NCI-H1930 (cell line): ENCODE data around the gene CAMK1G.

ENCODE experiments used
- DNase-seq, 2 experiments: peaks; one replicate each; lab custom pipeline; 2025; lab: John Stamatoyannopoulos, UW

The CAMK1G gene

GRCh38 chr1:209583408-209583807 is at the start of gene CAMK1G:
TSS of gene CAMK1G (plus strand) at chr1:209583714. CDS start at chr1:209594984, 11,270 bp downstream.
- DNase-seq, result no peak

- DNase-seq, result no peak
Measured at GRCh38 chr1:209534496-209535250, 48.8 kb upstream of the CAMK1G start.

- DNase-seq, result no peak
Measured at GRCh38 chr1:209536843-209537242, 46.7 kb upstream of the CAMK1G start.

GRCh38 chr1:209537336-209538114 is 46.0 kb upstream of the CAMK1G start:
- DNase-seq, result no peak

- no peak for DNase-seq
Measured at GRCh38 chr1:209539576-209539975, 43.9 kb upstream of the CAMK1G start.

GRCh38 chr1:209542585-209542984 is 40.9 kb upstream of the CAMK1G start:
- no peak for DNase-seq

- DNase-seq, result no peak
Measured at GRCh38 chr1:209544098-209544497, 39.4 kb upstream of the CAMK1G start.

- DNase-seq, result no peak
Measured at GRCh38 chr1:209545423-209545822, 38.1 kb upstream of the CAMK1G start.

GRCh38 chr1:209546390-209547085 is 37.0 kb upstream of the CAMK1G start:
- no peak for DNase-seq

- DNase-seq, result no peak
Measured at GRCh38 chr1:209547626-209548025, 35.9 kb upstream of the CAMK1G start.

GRCh38 chr1:209549443-209550205 is 33.9 kb upstream of the CAMK1G start:
- peak in 1 of 2 experiments; percentile 9 for DNase-seq

GRCh38 chr1:209550519-209550918 is 33.0 kb upstream of the CAMK1G start:
- no peak for DNase-seq

- DNase-seq, result no peak
Measured at GRCh38 chr1:209552406-209553264, 30.9 kb upstream of the CAMK1G start.

GRCh38 chr1:209554761-209555611 is 28.5 kb upstream of the CAMK1G start:
- no peak for DNase-seq

GRCh38 chr1:209556162-209556690 is 27.3 kb upstream of the CAMK1G start:
- no peak for DNase-seq

- DNase-seq, result no peak
Measured at GRCh38 chr1:209557221-209557620, 26.3 kb upstream of the CAMK1G start.

- no peak for DNase-seq
Measured at GRCh38 chr1:209560529-209560928, 23.0 kb upstream of the CAMK1G start.

GRCh38 chr1:209560952-209561351 is 22.6 kb upstream of the CAMK1G start:
- no peak for DNase-seq

- no peak for DNase-seq
Measured at GRCh38 chr1:209561532-209561931, 22.0 kb upstream of the CAMK1G start.

- DNase-seq, result no peak
Measured at GRCh38 chr1:209564849-209565248, 18.7 kb upstream of the CAMK1G start.
